Activated CD4-positive, alpha-beta T cell treated with anti-CD3 and anti-CD28 coated beads, Interleukin-2, amount 50 U/mL, for 1 hour (primary cell): ENCODE data around the gene TADA2B.
"Not testable (repeated sequence)": the region's sequence is repeated elsewhere in the genome, so short reads cannot be mapped to it uniquely, and the experiment has no call there.

Experiments
- DNase-seq: peaks from one replicate; pipeline ENCODE4 v3.0.0-alpha.2; 2020

TADA2B gene

GRCh38 chr4:7083597-7084563, 40.7 kb downstream of the TADA2B start:
- DNase-seq = no peak

- DNase-seq = not testable (repeated sequence)
These were observed 41.4 kb downstream of the TADA2B start for GRCh38 chr4:7084564-7084961.

GRCh38 chr4:7086384-7086783, 43.2 kb downstream of the TADA2B start:
- no peak for DNase-seq

GRCh38 chr4:7087036-7087435, 43.9 kb downstream of the TADA2B start:
- DNase-seq = no peak

- DNase-seq = no peak
These were observed 46.2 kb downstream of the TADA2B start for GRCh38 chr4:7089213-7089986.

GRCh38 chr4:7092026-7092425, 48.9 kb downstream of the TADA2B start:
- no peak for DNase-seq

GRCh38 chr4:7094916-7095315, 51.7 kb downstream of the TADA2B start:
- DNase-seq = no peak

- no peak for DNase-seq
These were observed 52.5 kb downstream of the TADA2B start for GRCh38 chr4:7095611-7096155.

GRCh38 chr4:7096236-7096635, 53.1 kb downstream of the TADA2B start:
- DNase-seq = no peak

- DNase-seq = peak; percentile 39
These were observed 58.7 kb downstream of the TADA2B start for GRCh38 chr4:7101692-7102515.

- DNase-seq = not testable (repeated sequence)
These were observed 59.3 kb downstream of the TADA2B start for GRCh38 chr4:7102516-7102909.

- peak; percentile 78 for DNase-seq
These were observed 59.9 kb downstream of the TADA2B start for GRCh38 chr4:7103031-7103606.

- no peak for DNase-seq
These were observed 60.6 kb downstream of the TADA2B start for GRCh38 chr4:7103607-7104365.

GRCh38 chr4:7104366-7105031, 61.3 kb downstream of the TADA2B start:
- no peak for DNase-seq

- no peak for DNase-seq
These were observed 62.1 kb downstream of the TADA2B start for GRCh38 chr4:7105276-7105675.

GRCh38 chr4:7107166-7107905, 64.2 kb downstream of the TADA2B start:
- no peak for DNase-seq
